SK-N-MC (cell line): ENCODE measurements around the gene IL11RA.

Experiments
- EZH2 ChIP-seq: fragments of 200-600 bp; sonication (generic); IDR thresholded peaks from one replicate; pipeline ENCODE4 v1.6.1; 2017; ENCODE audit warnings: antibody characterized with exemption
- FOXP2 ChIP-seq: optimal IDR thresholded peaks from 2 replicates; pipeline ENCODE3; 2011; ENCODE audit warnings: mild to moderate bottlenecking, moderate library complexity; ENCODE audit not compliant: insufficient read depth; ENCODE audit errors: extremely low read length, control extremely low read depth
- POLR2AphosphoS5 ChIP-seq: IDR thresholded peaks from 2 replicates; pipeline ENCODE4 v1.6.1; 2012; ENCODE audit warnings: mild to moderate bottlenecking, low read depth, low read length, borderline replicate concordance

- TF ChIP-seq EZH2: no peak
- TF ChIP-seq POLR2AphosphoS5: no peak
- no peak for TF ChIP-seq FOXP2
Measured at GRCh38 chr9:34671307-34671706, 19.3 kb downstream of the IL11RA start.
